Myocyte (in vitro differentiated cells): ENCODE results near the gene YIF1A. TPM values are rescaled to one million over a fixed set of nuclear protein-coding genes. Genes with fewer than 3 reads are reported as not detected.
A peak's percentile ranks its signal among the peaks of the same experiment; 100 is the strongest.
"Not testable (repeated sequence)": the region's sequence is repeated elsewhere in the genome, so short reads cannot be mapped to it uniquely, and the experiment has no call there.

Experiments
- DNase-seq: peaks from one replicate; pipeline ENCODE4 v3.0.0-alpha.2; 2012; ENCODE audit warnings: low read depth
- total RNA-seq: library from RNA; depleted of rRNA; stranded (reverse); fragments of >200 nt; gene quantifications from 2 replicates; pipeline ENCODE4 v1.2.3, GENCODE V29; 2014

Gene YIF1A
- total RNA-seq, 1 donor from 2014 or later: 165 TPM

- DNase-seq: peak; percentile 68
Observed at GRCh38 chr11:66326261-66327111, 37.5 kb upstream of the YIF1A start.

GRCh38 chr11:66325263-66325671 lies 36.3 kb upstream of the YIF1A start:
- no peak for DNase-seq

GRCh38 chr11:66324664-66325063 lies 35.7 kb upstream of the YIF1A start:
- DNase-seq: no peak

- no peak for DNase-seq
Observed at GRCh38 chr11:66323684-66324083, 34.7 kb upstream of the YIF1A start.

- DNase-seq: no peak
Observed at GRCh38 chr11:66322732-66323427, 33.9 kb upstream of the YIF1A start.

- no peak for DNase-seq
Observed at GRCh38 chr11:66321606-66322005, 32.7 kb upstream of the YIF1A start.

- not testable (repeated sequence) for DNase-seq
Observed at GRCh38 chr11:66320748-66321147, 31.8 kb upstream of the YIF1A start.

- not testable (repeated sequence) for DNase-seq
Observed at GRCh38 chr11:66320289-66320688, 31.3 kb upstream of the YIF1A start.

GRCh38 chr11:66318600-66318970 lies 29.6 kb upstream of the YIF1A start:
- no peak for DNase-seq

GRCh38 chr11:66317723-66318599 lies 29.0 kb upstream of the YIF1A start:
- peak; percentile 43 for DNase-seq

GRCh38 chr11:66317322-66317722 lies 28.4 kb upstream of the YIF1A start:
- DNase-seq: no peak

- DNase-seq: no peak
Observed at GRCh38 chr11:66316849-66317251, 27.9 kb upstream of the YIF1A start, which contains the start of gene CD248. Gene CD248, minus strand, starts transcription at chr11:66317044. Its CDS starts 17 bp downstream, at chr11:66317027.

GRCh38 chr11:66315921-66316811 lies 27.2 kb upstream of the YIF1A start:
- no peak for DNase-seq

GRCh38 chr11:66315498-66315885 lies 26.5 kb upstream of the YIF1A start:
- no peak for DNase-seq

- DNase-seq: no peak
Observed at GRCh38 chr11:66314561-66315497, 25.9 kb upstream of the YIF1A start.

- DNase-seq: no peak
Observed at GRCh38 chr11:66314186-66314501, 25.2 kb upstream of the YIF1A start.

GRCh38 chr11:66313321-66314185 lies 24.6 kb upstream of the YIF1A start:
- no peak for DNase-seq

- DNase-seq: peak; percentile 97
Observed at GRCh38 chr11:66312549-66313320, 23.8 kb upstream of the YIF1A start.
